Measurements from ENCODE around the gene DLL3.

DNA sequence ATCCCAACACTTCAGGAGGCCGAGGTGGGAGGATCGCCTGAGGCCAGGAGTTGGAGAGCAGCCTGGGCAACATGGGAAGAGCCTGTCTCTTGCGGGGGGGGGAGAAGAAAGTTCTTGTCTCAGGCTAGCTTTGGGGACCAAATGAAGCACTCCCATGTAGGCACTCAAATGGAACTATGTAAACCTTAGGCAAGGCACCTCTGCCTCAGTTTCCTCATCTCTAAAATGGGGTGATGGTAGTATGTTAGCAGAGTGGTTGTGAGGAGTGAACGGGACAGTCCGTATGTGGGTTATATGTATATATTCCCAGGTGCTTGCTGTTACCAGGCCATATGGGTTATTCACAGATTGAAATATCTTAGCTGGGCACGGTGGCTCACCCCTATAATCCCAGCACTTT is 6.5 kb upstream of the DLL3 start:
- TF ChIP-seq, protein P1, sequence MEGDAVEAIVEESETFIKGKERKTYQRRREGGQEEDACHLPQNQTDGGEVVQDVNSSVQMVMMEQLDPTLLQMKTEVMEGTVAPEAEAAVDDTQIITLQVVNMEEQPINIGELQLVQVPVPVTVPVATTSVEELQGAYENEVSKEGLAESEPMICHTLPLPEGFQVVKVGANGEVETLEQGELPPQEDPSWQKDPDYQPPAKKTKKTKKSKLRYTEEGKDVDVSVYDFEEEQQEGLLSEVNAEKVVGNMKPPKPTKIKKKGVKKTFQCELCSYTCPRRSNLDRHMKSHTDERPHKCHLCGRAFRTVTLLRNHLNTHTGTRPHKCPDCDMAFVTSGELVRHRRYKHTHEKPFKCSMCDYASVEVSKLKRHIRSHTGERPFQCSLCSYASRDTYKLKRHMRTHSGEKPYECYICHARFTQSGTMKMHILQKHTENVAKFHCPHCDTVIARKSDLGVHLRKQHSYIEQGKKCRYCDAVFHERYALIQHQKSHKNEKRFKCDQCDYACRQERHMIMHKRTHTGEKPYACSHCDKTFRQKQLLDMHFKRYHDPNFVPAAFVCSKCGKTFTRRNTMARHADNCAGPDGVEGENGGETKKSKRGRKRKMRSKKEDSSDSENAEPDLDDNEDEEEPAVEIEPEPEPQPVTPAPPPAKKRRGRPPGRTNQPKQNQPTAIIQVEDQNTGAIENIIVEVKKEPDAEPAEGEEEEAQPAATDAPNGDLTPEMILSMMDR (conservative IDR thresholded peaks at IDR 0.05; ENCODE audit: low read length), result no peak
- no peak for TF ChIP-seq EZH2phosphoT487 (IDR thresholded peaks at IDR 0.05; ENCODE audit: borderline replicate concordance, low read depth, low read length)
